ENCODE measurements around the gene LDLRAD4. TPM values are rescaled to one million over a fixed set of nuclear protein-coding genes. Genes with fewer than 3 reads are reported as not detected.

LDLRAD4 gene
- total RNA-seq, 1 experiment from 2014 or later, result 3.6 TPM

DNA sequence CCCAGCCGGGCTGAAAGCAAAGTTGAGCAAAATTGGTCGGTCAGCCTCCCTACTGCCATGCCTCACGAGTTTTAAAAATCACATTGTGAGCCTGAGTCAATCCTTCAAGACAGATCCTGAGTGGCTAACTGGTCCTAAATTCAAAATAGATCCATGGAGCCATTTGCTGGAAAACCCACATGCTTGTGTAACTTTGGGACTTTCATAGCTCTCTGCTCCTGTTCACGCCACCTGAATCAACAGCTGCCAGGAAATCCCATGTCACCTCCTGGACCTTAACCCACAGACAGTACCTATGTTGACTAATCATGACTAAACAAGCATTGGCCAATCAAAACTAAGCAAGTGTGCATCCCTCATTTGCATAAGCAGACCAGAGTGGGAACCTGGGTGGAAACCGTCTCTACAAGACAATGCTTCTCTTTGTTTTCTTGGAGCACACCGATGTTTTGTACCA lies 42.8 kb upstream of the LDLRAD4 start:
- Histone ChIP-seq H3K4me1 (ENCODE audit: insufficient read depth, low read length, poor library complexity, severe bottlenecking) (no peaks in the 10 kb centered on the region), H3K27ac (ENCODE audit: low read depth, low read length, poor library complexity, severe bottlenecking) (no peak overlapping the region), H3K4me3 (ENCODE audit: low read depth, low read length, poor library complexity, severe bottlenecking) (no peak overlapping the region), H3K9me3 (ENCODE audit: low read depth, low read length, poor library complexity, severe bottlenecking) (no peaks in the 10 kb centered on the region), H3K27me3 (replicated peaks; ENCODE audit: insufficient read depth, low read depth, low read length, poor library complexity) (no peaks in the 10 kb centered on the region), H3K36me3 (ENCODE audit: insufficient read depth, low read length, poor library complexity, severe bottlenecking) (no peaks in the 10 kb centered on the region)
- DNase-seq (ENCODE audit: low spot score), result no peak
- no TSS peak for BruUV-seq (replicated peaks)
- ChIA-PET POLR2A (ENCODE audit: low non-redundant PET) (no interaction called here), CTCF (no interaction called here)
- no peak for TF ChIP-seq EZH2 (IDR thresholded peaks at IDR 0.05; ENCODE audit: borderline replicate concordance, low read depth, low read length, poor library complexity, severe bottlenecking)
- TF ChIP-seq, protein P1, sequence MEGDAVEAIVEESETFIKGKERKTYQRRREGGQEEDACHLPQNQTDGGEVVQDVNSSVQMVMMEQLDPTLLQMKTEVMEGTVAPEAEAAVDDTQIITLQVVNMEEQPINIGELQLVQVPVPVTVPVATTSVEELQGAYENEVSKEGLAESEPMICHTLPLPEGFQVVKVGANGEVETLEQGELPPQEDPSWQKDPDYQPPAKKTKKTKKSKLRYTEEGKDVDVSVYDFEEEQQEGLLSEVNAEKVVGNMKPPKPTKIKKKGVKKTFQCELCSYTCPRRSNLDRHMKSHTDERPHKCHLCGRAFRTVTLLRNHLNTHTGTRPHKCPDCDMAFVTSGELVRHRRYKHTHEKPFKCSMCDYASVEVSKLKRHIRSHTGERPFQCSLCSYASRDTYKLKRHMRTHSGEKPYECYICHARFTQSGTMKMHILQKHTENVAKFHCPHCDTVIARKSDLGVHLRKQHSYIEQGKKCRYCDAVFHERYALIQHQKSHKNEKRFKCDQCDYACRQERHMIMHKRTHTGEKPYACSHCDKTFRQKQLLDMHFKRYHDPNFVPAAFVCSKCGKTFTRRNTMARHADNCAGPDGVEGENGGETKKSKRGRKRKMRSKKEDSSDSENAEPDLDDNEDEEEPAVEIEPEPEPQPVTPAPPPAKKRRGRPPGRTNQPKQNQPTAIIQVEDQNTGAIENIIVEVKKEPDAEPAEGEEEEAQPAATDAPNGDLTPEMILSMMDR (conservative IDR thresholded peaks at IDR 0.05; ENCODE audit: low read depth, low read length), result no peak
- intact Hi-C loops (cut with micrococcal nuclease; ENCODE audit: unreplicated experiment), result no loop called here

DNA sequence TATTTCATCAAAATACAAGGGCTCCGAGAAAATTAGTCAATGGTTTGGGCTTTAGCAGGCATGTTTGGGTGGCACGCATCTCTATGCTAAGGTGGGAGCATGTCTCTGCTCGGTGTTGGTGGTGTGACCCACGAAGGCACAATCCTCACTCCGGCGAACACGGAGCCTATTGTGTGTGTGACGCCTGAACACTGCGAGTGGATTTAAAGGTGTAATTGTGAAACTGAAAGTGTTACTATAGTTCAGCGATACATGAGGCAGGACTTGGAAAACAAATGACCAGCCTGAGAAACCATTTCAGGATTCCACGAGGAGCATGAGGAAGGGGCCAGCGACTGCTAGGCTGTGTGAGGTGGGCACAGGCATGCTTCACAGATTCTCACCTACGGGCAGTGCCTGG lies 41.7 kb upstream of the LDLRAD4 start:
- no peaks in the 10 kb centered on the region for H3K9me3 ChIP-seq (ENCODE audit: low read depth, low read length, poor library complexity, severe bottlenecking)
- ChIA-PET CTCF (no interaction called here), POLR2A (ENCODE audit: low non-redundant PET) (no interaction called here)
- no peak overlapping the region for H3K4me3 ChIP-seq (ENCODE audit: low read depth, low read length, poor library complexity, severe bottlenecking)
- intact Hi-C loops (cut with micrococcal nuclease; ENCODE audit: unreplicated experiment), result no loop called here
- H3K36me3 ChIP-seq (ENCODE audit: insufficient read depth, low read length, poor library complexity, severe bottlenecking), result no peaks in the 10 kb centered on the region
- TF ChIP-seq EZH2 (IDR thresholded peaks at IDR 0.05; ENCODE audit: borderline replicate concordance, low read depth, low read length, poor library complexity, severe bottlenecking), result no peak
- TF ChIP-seq, protein P1 (conservative IDR thresholded peaks at IDR 0.05; ENCODE audit: low read depth, low read length), result no peak
- no TSS peak for BruUV-seq (replicated peaks)
- no peak for DNase-seq (ENCODE audit: low spot score)
- H3K4me1 ChIP-seq (ENCODE audit: insufficient read depth, low read length, poor library complexity, severe bottlenecking), result no peaks in the 10 kb centered on the region
- no peaks in the 10 kb centered on the region for H3K27me3 ChIP-seq (replicated peaks; ENCODE audit: insufficient read depth, low read depth, low read length, poor library complexity)
- H3K27ac ChIP-seq (ENCODE audit: low read depth, low read length, poor library complexity, severe bottlenecking), result no peak overlapping the region

DNA sequence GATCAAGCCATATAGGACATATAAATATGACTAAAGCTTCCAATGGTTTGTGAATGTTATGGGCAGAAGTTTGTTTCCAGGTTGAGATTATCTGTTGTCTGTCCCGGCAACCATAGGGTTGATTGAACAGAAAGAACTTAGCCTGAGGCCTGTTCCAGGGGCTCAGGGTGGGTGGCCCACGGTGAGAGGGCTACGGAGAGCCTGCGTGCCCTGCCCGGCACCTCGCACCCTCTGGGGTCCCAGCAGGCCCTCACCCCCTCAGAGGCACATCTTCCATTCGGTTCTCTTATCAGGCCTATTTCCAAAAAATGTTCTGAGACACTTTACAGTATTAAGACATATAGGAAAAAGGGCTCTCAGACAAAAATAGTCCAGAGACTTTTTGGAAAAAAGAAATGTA lies 40.4 kb upstream of the LDLRAD4 start:
- Histone ChIP-seq H3K27ac (ENCODE audit: low read depth, low read length, poor library complexity, severe bottlenecking) (no peak overlapping the region), H3K36me3 (ENCODE audit: insufficient read depth, low read length, poor library complexity, severe bottlenecking) (no peaks in the 10 kb centered on the region), H3K4me3 (ENCODE audit: low read depth, low read length, poor library complexity, severe bottlenecking) (no peak overlapping the region), H3K27me3 (replicated peaks; ENCODE audit: insufficient read depth, low read depth, low read length, poor library complexity) (no peaks in the 10 kb centered on the region), H3K4me1 (ENCODE audit: insufficient read depth, low read length, poor library complexity, severe bottlenecking) (no peaks in the 10 kb centered on the region), H3K9me3 (ENCODE audit: low read depth, low read length, poor library complexity, severe bottlenecking) (no peaks in the 10 kb centered on the region)
- ChIA-PET CTCF (no interaction called here), POLR2A (ENCODE audit: low non-redundant PET) (no interaction called here)
- no TSS peak for BruUV-seq (replicated peaks)
- DNase-seq (ENCODE audit: low spot score), result no peak
- no peak for TF ChIP-seq EZH2 (IDR thresholded peaks at IDR 0.05; ENCODE audit: borderline replicate concordance, low read depth, low read length, poor library complexity, severe bottlenecking)
- TF ChIP-seq, protein P1 (conservative IDR thresholded peaks at IDR 0.05; ENCODE audit: low read depth, low read length), result no peak
- intact Hi-C loops (cut with micrococcal nuclease; ENCODE audit: unreplicated experiment), result no loop called here

All from A673 (cell line).